NCI-H345 treated with DMSO at 0.1 percent for 48 hours (cell line): ENCODE data around the gene INSR.
"Not testable (repeated sequence)": the region's sequence is repeated elsewhere in the genome, so short reads cannot be mapped to it uniquely, and the experiment has no call there.

Experiments used
- DNase-seq: peaks from one replicate; lab custom pipeline; 2025; ENCODE audit not compliant: unreplicated experiment; lab: John Stamatoyannopoulos, UW

The INSR gene

GRCh38 chr19:7258041-7258839 lies 36.0 kb downstream of the INSR start:
- DNase-seq, result no peak

- no peak for DNase-seq
Observed at GRCh38 chr19:7257148-7258040, 36.8 kb downstream of the INSR start.

GRCh38 chr19:7255631-7256030 lies 38.6 kb downstream of the INSR start:
- DNase-seq, result no peak

GRCh38 chr19:7255119-7255518 lies 39.1 kb downstream of the INSR start:
- no peak for DNase-seq

GRCh38 chr19:7254590-7254989 lies 39.6 kb downstream of the INSR start:
- DNase-seq, result no peak

GRCh38 chr19:7252364-7252763 lies 41.9 kb downstream of the INSR start:
- DNase-seq, result no peak

- no peak for DNase-seq
Observed at GRCh38 chr19:7251494-7251893, 42.7 kb downstream of the INSR start.

GRCh38 chr19:7250951-7251350 lies 43.3 kb downstream of the INSR start:
- DNase-seq, result no peak

- DNase-seq, result no peak
Observed at GRCh38 chr19:7250057-7250596, 44.1 kb downstream of the INSR start.

- no peak for DNase-seq
Observed at GRCh38 chr19:7247155-7247554, 47.1 kb downstream of the INSR start.

- no peak for DNase-seq
Observed at GRCh38 chr19:7246601-7247000, 47.6 kb downstream of the INSR start.

- no peak for DNase-seq
Observed at GRCh38 chr19:7242601-7243258, 51.5 kb downstream of the INSR start.

- DNase-seq, result no peak
Observed at GRCh38 chr19:7238051-7238450, 56.2 kb downstream of the INSR start.

- no peak for DNase-seq
Observed at GRCh38 chr19:7236153-7236552, 58.1 kb downstream of the INSR start.

GRCh38 chr19:7230826-7231225 lies 63.4 kb downstream of the INSR start:
- no peak for DNase-seq

- no peak for DNase-seq
Observed at GRCh38 chr19:7229735-7230134, 64.5 kb downstream of the INSR start.

GRCh38 chr19:7228935-7229541 lies 65.2 kb downstream of the INSR start:
- DNase-seq, result no peak

- DNase-seq, result no peak
Observed at GRCh38 chr19:7227735-7228134, 66.5 kb downstream of the INSR start.

- not testable (repeated sequence) for DNase-seq
Observed at GRCh38 chr19:7227149-7227548, 67.1 kb downstream of the INSR start.

- DNase-seq, result no peak
Observed at GRCh38 chr19:7226739-7227138, 67.5 kb downstream of the INSR start.

GRCh38 chr19:7225741-7226140 lies 68.5 kb downstream of the INSR start:
- no peak for DNase-seq
